Spleen (tissue), 7 donors: ENCODE measurements around the gene DRC3.

Experiments used
- CTCF ChIP-seq, 11 experiments: fragments of 200-600 bp in 7 of 11; fragments of 450-650 bp in 4 of 11; sonication (generic) in 4 of 11; IDR thresholded peaks in 8 of 11; conservative IDR thresholded peaks in 3 of 11; 1 replicate in 7 of 11; 2 replicates in 4 of 11; pipeline versions ENCODE4 v1.4.0 to v1.8.0; 2016 to 2021; ENCODE audit warnings: antibody characterized with exemption in 11 of 11, inconsistent platforms in 4 of 11, mild to moderate bottlenecking in 1 of 11
- POLR2A ChIP-seq, 3 donors: fragments of 450-650 bp; IDR thresholded peaks; one replicate each; pipeline ENCODE4 v1.5.1; 2017; ENCODE audit warnings: antibody characterized with exemption in 3 of 3, mild to moderate bottlenecking in 1 of 3
- POLR2AphosphoS5 ChIP-seq, 3 donors: sonication (generic); formaldehyde crosslinking; IDR thresholded peaks; one replicate each; pipeline ENCODE4 v1.5.1; 2017; ENCODE audit warnings: antibody characterized with exemption in 3 of 3
- donor health status: DM: no; HTN: no; CAD: no; lungs with moderate emphysema.
- donor health status: DM: no; HTN: no; CAD: no.
- donor health status: DM: no; HTN: no; CAD: no.

- TF ChIP-seq CTCF (IDR thresholded peaks at IDR 0.05 in 8 of 11, conservative IDR thresholded peaks at IDR 0.05 in 3 of 11) = no peak
- TF ChIP-seq POLR2A (IDR thresholded peaks at IDR 0.05) = no peak
- no peak for TF ChIP-seq POLR2AphosphoS5 (IDR thresholded peaks at IDR 0.05)
Measured at GRCh38 chr17:17978481-17979424, 6.1 kb downstream of the DRC3 start.
